Ammon's horn (tissue), 1 donor: ENCODE measurements around the gene WDR64.
A peak's percentile ranks its signal among the peaks of the same experiment; 100 is the strongest.

Experiments used
- DNase-seq: peaks from one replicate; pipeline ENCODE4 v3.0.0-alpha.2; 2016; ENCODE audit warnings: low spot score

Gene WDR64

DNA sequence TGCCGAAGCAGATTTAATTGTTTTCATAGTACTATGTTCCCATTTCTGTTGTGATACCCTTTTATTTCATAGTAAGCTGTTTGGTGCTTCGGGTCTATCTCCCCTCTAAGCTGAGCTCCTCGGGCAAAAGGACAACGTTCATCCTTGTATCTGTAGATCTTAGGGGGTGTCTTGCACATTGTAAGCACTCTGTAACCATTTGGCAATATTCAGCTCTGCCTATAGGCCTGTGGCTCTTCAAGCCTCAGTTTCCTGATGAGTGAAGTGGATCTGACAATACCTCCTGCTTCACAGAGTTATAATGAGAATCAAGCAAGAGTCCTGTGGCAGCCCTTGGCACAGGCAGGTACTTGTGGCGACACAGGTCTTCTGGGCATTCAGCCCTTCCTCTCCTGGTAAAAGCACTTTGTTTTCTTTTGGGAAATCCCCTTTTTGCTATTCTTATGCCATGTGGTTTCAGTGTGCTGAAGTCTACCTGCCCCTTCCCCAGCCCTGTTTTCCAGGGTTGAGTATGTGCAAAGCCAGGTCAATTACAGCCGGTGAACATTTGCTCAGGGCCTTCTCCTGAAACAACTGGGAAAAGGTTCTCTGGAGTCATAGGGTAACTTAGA lies 187.4 kb downstream of the WDR64 start:
- DNase-seq, result no peak

DNA sequence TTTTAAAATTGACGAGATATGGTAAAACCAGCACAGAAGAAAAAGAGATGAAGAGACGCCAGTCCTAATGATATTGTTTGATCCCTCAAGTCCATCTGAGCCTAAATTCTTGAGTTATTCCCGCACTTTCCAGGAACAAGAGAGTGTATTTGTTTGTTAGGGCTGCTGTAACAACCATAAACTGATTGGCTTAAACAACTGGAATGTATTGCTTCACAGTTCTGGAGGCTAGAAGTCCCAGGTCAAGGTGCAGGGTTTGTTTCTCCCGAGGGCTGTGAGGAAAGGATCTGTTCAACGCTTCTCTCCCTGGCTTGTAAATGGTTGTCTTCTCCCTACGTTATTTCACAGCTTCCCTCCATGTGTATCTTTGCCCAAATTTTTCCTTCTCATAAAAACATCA lies 188.1 kb downstream of the WDR64 start:
- no peak for DNase-seq

DNA sequence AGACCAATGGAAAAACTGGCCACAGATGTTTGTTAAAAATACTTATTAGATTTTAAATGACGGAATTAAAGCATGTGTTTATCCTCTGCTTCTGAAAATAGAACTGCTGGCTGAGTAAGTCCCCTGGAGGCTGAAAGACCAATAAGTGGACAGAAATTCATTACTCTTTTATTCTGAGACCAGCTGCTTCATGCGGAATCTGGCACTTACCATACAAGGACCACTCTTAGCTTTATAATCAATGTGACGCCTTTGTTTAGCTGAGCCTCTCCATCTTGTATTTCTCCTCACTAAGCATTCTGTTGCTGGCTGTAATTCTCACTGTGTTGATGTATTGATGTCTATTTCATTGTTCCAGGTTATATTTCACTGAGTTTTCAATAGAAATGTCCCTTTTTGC lies 189.6 kb downstream of the WDR64 start:
- no peak for DNase-seq

DNA sequence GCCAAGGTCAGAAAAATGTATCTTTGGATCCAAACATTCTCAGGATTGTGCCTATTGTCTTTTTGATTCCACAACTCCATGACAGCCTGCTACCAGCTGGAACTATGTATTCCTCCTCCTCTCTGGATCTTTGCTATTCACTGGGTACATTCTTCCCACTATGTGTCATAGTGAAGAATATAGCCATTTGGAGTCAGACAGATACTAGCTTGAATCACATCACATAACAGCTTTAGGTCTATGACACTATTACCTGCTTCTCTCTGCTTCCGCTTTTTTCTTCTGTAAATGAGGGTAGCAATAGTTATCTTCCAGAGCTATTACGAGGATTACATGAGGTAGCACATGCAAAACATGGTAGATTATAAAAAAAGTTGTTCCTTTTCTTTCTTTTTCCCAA lies 190.5 kb downstream of the WDR64 start:
- no peak for DNase-seq

DNA sequence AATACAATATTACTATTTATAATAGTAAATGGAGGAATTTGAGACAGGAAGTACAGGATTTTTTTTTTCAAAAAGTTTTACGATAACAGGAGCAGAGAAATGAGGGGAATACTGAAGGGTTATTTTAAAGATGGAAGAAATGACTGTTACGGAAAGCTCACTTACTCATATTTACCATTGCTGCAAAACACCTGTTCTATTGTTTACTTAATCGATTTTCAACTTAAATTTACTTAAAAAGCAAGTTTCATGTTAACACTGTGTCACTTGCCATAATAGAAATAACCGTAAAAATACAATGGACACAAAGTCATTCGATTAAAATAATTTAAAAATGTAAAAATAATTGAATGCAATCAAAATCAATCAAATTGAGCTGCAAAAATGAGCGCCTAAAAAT lies 192.5 kb downstream of the WDR64 start:
- no peak for DNase-seq

DNA sequence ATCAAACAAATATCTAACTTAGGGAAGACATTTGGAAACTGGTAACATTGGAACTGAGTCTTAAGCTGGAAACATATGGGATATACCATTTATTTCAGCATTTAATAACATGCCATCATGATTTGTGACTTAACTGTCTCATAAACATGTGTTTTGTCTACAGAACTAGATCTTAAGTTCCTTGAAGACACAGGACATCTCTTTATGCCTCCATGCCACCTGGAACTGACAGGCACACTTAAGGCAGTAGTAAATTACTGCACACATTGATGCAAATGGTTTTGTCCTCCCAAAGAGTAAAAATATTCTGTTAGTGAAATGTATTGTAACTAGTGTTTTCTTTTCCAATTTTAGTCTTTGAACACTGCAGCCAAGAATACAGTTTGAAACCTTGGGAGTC lies 194.3 kb downstream of the WDR64 start:
- no peak for DNase-seq

DNA sequence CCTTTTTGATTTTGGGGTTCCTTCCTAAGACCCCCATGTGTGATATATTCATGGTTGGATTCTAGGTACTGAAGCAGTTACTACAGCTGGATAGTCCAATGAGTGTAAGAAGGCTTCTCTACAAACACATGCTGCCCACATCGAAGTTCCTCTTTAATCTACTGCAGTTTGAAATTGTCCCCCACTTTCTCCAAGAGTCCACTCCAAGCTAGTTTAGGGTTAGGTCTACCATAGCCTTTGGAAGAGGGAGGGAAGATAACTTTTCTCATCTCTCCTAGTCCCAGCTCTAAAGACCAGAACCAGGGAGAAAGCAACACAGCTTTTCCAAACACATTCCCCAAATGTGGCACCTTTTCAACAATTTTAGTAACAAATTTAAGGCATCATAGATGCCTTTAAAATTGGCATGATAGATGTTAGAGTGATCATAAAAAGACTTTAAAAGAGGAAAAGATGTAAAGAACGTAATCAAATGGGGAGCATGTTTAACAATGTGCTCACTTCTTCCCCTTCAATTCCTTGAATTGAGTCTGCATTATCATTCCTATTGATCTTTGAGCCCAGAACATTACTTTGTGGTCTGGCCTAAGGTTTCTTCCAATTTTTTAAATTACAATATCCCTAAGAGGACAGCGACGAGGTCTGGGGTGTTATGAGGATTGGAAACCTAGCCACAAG lies 194.9 kb downstream of the WDR64 start:
- no peak for DNase-seq

DNA sequence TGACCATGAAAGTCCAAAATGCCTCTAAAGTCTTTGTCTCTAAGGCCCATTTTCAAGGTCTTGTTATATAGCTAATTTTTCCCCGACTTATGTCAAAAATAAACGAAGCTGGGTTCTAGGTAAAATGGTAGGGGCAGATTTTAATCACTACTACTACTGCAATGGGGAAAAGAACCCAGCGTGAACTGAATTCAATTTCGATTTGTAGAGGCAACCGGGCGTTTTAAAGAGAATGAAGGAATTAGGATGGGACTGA lies 195.4 kb downstream of the WDR64 start:
- DNase-seq, result no peak

DNA sequence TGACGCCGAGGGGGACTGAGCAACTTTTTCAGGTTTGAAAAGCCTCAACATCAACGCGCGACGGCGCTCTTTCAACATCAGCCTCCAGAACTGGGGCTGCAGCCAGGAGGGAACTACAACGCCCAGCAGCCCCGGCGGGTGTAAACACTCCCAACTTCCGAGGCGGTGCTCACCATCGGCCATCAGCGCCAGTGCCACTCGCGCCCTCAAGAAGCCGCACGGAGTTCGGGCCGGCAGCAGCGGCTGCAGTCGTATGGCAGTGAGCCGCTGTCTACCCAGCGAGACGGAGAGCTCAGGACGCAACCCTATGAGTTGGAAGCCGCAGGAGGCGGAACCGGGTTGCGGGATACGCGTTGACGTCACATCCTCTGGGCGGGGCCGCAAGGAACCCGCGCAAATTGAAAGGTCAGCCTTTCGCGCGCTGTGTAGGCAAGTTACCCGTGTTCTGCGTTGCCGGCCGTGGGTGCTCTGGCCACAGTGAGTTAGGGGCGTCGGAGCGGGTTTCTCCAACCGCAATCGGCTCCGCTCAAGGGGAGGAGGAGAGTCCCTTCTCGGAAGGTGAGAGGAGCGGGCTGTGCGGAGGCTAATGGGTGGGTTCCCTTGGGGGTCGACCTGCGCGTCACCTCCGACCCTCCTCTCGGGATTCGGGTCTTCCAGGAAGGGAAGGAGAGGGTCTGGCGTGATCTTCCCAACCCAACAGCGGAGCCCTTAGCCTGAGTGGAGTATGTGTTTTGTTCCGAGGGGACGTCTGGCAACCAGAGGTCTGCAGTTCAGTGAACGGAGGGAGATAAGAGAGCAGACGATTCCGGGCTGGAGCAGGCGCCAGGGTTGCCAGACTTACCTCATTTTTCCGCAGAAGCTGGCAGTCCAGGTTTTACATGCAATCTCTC lies 196.0 kb downstream of the WDR64 start, which contains the start of gene EXO1:
Gene EXO1 (plus strand): TSS at position 409 of the 890 bp plus-strand sequence. CDS start 2,222 bp downstream, outside the sequence.
- DNase-seq, result peak; percentile 97

DNA sequence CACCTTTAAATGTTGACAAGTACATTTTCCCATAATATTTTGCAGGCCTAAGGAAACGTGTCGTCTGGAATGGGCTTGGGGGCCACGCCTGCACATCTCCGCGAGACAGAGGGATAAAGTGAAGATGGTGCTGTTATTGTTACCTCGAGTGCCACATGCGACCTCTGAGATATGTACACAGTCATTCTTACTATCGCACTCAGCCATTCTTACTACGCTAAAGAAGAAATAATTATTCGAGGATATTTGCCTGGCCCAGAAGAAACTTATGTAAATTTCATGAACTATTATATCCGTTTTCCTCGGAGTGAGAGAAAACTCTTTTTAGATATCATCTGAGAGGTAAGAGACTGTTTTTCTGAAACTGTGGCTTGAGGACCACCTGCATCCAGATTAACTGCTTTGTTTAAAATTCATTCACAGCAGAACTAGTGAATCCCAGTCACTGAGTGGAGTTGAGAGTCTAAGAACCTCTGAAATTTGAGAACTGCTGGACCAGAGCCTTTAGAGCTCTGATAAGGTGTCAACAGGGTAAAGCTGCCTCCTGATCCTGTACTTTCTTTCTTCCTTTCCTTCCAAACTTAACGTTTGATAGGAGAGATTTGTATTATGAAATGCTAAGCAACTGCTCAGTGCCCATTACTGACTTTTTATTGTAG lies 196.7 kb downstream of the WDR64 start:
- no peak for DNase-seq

DNA sequence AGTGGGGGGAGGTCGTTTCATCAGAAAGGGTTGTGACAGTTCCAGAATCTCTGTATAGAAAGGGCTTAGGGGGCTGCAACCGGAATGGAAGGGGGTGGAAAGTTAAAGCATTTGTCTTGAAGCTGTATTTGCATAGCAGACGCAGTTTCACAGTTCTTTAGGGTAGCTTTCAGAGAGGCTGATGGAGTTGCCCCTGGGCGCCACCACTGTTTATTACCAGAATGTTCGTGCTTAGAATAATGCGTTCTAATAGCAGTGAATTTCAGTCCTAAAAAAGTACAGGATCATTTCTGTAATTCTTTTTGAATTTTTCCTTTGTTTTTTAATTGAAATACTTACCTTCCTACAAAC lies 197.2 kb downstream of the WDR64 start:
- no peak for DNase-seq
